ENCODE results near the gene PDS5A. TPM values are rescaled to one million over a fixed set of nuclear protein-coding genes. Genes with fewer than 3 reads are reported as not detected.

Gene PDS5A
- total RNA-seq, 1 donor from 2014 or later, result 64.6 TPM

DNA sequence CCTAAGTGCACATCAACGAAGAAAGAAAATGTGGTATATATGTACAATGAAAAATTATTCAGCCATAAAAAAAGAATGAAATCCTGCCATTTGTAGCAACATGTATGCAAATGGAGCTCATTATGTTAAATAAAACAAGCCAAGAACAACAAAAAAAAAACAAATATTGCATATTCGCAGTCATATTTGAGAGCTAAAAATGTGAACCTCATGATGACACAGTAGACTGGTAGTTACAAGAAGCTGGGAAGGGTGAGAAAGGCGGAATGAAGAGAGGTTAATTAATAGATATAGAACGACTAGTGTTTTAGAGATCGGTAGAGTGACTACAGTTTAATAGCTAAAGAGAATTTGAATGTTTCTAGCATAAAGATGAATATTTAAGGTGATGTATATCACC, 89.2 kb downstream of the PDS5A start:
- H3K4me3 ChIP-seq, result no peak overlapping the region
- H3K36me3 ChIP-seq, result peaks cover 0 to 13% of the 10 kb centered on the region in 2 donors
- no peaks in the 10 kb centered on the region for H3K4me1 ChIP-seq
- no peak for DNase-seq (ENCODE audit: extremely low spot score in 2 of 2)
- H3K9me3 ChIP-seq, result no peaks in the 10 kb centered on the region
- no peak overlapping the region for H3K27ac ChIP-seq
- H3K27me3 ChIP-seq, result no peaks in the 10 kb centered on the region
- intact Hi-C loops (cut with DNase I), result no loop called here
- TF ChIP-seq POLR2A (IDR thresholded peaks at IDR 0.05) (no peak), POLR2AphosphoS5 (IDR thresholded peaks at IDR 0.05; ENCODE audit: insufficient read depth in 1 of 2, low read depth in 1 of 2) (no peak)
- TF ChIP-seq, protein P1, sequence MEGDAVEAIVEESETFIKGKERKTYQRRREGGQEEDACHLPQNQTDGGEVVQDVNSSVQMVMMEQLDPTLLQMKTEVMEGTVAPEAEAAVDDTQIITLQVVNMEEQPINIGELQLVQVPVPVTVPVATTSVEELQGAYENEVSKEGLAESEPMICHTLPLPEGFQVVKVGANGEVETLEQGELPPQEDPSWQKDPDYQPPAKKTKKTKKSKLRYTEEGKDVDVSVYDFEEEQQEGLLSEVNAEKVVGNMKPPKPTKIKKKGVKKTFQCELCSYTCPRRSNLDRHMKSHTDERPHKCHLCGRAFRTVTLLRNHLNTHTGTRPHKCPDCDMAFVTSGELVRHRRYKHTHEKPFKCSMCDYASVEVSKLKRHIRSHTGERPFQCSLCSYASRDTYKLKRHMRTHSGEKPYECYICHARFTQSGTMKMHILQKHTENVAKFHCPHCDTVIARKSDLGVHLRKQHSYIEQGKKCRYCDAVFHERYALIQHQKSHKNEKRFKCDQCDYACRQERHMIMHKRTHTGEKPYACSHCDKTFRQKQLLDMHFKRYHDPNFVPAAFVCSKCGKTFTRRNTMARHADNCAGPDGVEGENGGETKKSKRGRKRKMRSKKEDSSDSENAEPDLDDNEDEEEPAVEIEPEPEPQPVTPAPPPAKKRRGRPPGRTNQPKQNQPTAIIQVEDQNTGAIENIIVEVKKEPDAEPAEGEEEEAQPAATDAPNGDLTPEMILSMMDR (IDR thresholded peaks at IDR 0.05), result no peak

DNA sequence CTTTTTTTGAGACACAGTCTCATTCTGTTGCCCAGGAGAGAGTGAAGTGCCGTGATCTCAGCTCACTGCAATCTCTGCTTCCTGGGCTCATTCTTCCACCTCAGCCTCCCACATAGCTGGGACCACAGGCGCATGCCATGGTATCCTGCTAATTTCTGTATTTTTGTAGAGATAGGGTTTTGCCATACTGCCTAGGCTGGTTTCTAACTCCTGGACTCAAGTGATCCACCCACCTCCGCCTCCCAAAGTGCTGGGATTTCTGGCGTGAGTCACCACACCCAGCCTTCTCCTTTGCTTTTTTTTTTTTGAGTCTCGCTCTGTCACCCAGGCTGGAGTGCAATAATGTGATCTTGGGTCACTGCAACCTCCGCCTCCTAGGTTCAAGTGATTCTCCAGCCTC, 94.1 kb downstream of the PDS5A start:
- Histone ChIP-seq H3K27me3 (no peaks in the 10 kb centered on the region), H3K4me1 (no peaks in the 10 kb centered on the region), H3K36me3 (peaks cover 0 to 23% of the 10 kb centered on the region in 2 donors), H3K4me3 (no peak overlapping the region), H3K27ac (no peak overlapping the region), H3K9me3 (no peaks in the 10 kb centered on the region)
- no peak for TF ChIP-seq POLR2A (IDR thresholded peaks at IDR 0.05)
- no peak for TF ChIP-seq POLR2AphosphoS5 (IDR thresholded peaks at IDR 0.05; ENCODE audit: insufficient read depth in 1 of 2, low read depth in 1 of 2)
- TF ChIP-seq, protein P1 (IDR thresholded peaks at IDR 0.05), result no peak
- intact Hi-C loops (cut with DNase I), result no loop called here
- DNase-seq (ENCODE audit: extremely low spot score in 2 of 2), result no peak

DNA sequence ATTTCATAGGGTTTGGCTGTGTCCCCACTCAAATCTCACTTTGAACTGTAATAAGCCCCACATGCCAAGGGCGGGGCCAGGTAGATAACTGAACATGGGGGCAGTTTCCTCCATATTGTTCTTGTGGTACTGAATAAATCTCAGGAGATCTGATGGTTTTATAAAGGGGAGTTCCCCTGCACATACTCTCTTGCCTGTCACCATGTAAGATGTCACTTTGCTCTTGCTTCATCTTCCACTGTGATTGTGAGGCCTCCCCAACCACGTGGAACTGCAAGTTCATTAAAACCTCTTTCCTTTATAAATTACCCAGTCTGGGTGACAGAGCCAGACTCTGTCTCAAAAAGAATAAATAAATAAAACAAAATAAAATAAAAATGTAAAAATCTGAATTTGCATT, 95.9 kb downstream of the PDS5A start:
- no peaks in the 10 kb centered on the region for H3K27me3 ChIP-seq
- intact Hi-C loops (cut with DNase I), result no loop called here
- DNase-seq (ENCODE audit: extremely low spot score in 2 of 2), result no peak
- no peak for TF ChIP-seq POLR2AphosphoS5 (IDR thresholded peaks at IDR 0.05; ENCODE audit: insufficient read depth in 1 of 2, low read depth in 1 of 2)
- TF ChIP-seq, protein P1 (IDR thresholded peaks at IDR 0.05), result no peak
- H3K4me3 ChIP-seq, result no peak overlapping the region
- no peak overlapping the region for H3K27ac ChIP-seq
- peaks cover 0 to 31% of the 10 kb centered on the region in 2 donors for H3K36me3 ChIP-seq
- no peaks in the 10 kb centered on the region for H3K9me3 ChIP-seq
- H3K4me1 ChIP-seq, result no peaks in the 10 kb centered on the region

- Histone ChIP-seq H3K36me3 (peaks cover 0 to 45% of the 10 kb centered on the region in 2 donors), H3K4me3 (no peak overlapping the region), H3K4me1 (no peaks in the 10 kb centered on the region), H3K9me3 (no peaks in the 10 kb centered on the region), H3K27me3 (no peaks in the 10 kb centered on the region), H3K27ac (no peak overlapping the region)
- TF ChIP-seq, protein P1 (IDR thresholded peaks at IDR 0.05), result no peak
- TF ChIP-seq POLR2AphosphoS5 (IDR thresholded peaks at IDR 0.05; ENCODE audit: insufficient read depth in 1 of 2, low read depth in 1 of 2) (no peak), POLR2A (IDR thresholded peaks at IDR 0.05) (no peak)
- intact Hi-C loops (cut with DNase I), result no loop called here
- DNase-seq (ENCODE audit: extremely low spot score in 2 of 2), result no peak
Measured at GRCh38 chr4:39877971-39878370, 99.7 kb downstream of the PDS5A start.

DNA sequence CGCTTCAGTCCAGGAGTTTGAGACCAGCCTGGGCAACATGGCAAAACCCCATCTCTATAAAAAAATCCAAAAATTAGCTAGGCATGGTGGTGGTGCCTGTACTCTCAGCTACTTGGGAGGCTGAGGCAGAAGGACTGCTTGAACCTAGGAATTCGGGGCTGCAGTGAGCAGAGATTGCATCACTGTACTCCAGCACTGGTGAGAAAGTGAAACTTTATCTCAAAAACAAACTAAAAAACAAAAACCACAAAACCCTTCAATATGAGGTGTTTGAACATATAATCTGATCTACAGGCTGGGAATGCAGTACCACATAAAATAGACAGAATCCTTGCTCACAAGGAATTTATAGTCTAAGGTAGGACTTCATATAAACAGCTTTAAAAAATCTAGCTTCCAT, 103.9 kb downstream of the PDS5A start:
- Histone ChIP-seq H3K27ac (no peak overlapping the region), H3K4me1 (no peaks in the 10 kb centered on the region), H3K9me3 (no peaks in the 10 kb centered on the region), H3K27me3 (no peaks in the 10 kb centered on the region), H3K4me3 (no peak overlapping the region), H3K36me3 (peaks cover 0 to 60% of the 10 kb centered on the region in 2 donors)
- intact Hi-C loops (cut with DNase I), result loop anchor here (5.0 kb wide), 1 partner anchor 853 kb away; no protein-coding TSS in a partner anchor
- TF ChIP-seq, protein P1 (IDR thresholded peaks at IDR 0.05), result no peak
- no peak for TF ChIP-seq POLR2AphosphoS5 (IDR thresholded peaks at IDR 0.05; ENCODE audit: insufficient read depth in 1 of 2, low read depth in 1 of 2)
- TF ChIP-seq POLR2A (IDR thresholded peaks at IDR 0.05), result no peak
- DNase-seq (ENCODE audit: extremely low spot score in 2 of 2), result no peak

All from vagina (tissue), 2 donors.